OCI-M2 (cell line): ENCODE results near the gene KCNK10.

Experiments used
- DNase-seq: peaks from one replicate; lab custom pipeline; 2025; ENCODE audit not compliant: unreplicated experiment; lab: John Stamatoyannopoulos, UW

KCNK10 gene

GRCh38 chr14:88229428-88229827 lies 93.6 kb downstream of the KCNK10 start:
- no peak for DNase-seq

DNA sequence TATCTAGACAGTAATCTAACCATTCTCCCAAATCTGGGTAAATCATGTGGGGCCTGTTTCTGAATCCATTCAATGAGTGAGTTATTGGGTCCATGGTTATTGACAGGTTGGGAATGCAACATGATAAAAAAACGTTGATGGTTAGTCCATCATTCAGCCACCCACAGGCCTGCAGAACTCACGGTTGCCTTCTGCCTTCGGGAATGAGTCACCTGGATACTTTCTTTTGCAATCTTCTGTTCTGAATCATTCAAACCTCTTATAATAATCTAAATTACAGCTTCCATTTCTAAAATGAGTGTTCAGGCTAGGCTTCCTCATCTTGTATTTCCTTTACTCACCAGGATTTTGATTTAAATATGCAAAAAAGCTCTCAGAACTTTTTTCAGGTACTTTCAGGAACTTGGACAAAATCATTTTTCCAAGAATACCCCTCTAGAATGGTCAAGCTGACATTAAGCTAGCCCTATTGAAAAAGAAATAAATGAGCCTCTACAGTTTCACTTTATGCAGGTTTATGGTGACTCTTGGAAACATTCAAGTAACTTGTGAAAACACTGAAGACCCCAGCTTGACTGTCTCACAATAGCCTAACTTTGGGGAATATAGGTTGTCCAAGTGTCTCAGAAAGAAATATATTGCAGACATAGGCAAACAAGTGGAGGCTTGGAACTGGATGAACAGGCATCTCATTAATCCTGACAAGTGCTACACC lies 94.4 kb downstream of the KCNK10 start:
- DNase-seq: no peak

DNA sequence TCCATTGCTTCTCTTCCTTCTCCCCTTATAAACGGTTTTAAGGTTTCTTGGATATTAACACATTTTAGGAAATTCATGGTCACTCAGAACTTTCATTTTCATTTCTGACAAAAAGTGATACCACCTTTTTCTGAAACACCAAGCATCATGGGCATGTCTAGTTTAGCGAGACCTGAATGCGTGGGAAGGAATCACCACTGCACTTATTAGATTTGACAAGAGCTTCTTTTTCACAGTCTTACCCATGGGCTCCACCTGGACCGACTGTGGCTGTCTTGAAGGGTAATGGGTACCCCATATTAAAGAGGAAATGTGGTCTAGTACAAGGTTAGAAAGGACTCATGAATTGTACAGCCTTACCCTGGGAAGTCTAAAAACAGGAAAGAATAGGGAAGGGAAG lies 95.4 kb downstream of the KCNK10 start:
- DNase-seq: no peak

GRCh38 chr14:88225721-88226120 lies 97.3 kb downstream of the KCNK10 start:
- DNase-seq: no peak

GRCh38 chr14:88218119-88218915 lies 104.8 kb downstream of the KCNK10 start:
- DNase-seq: no peak

DNA sequence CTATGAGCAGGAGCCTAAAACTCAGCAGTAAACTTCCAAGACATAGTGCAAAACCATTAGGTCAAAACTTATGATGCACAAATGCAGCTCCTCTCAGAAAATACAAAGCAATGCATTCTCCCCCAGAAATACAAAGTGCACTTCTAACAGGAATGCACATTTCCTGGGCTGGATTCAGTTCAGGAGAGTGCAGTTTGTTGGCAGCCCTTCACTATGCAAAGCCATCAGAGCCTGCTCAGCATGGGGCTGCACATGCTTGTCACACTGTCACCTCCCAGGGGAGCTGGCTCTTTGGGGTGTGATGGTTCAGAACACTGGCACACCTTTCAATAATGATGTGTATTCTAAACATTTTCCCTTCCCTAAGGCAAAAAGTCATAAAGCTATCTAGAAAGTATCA lies 110.4 kb downstream of the KCNK10 start:
- no peak for DNase-seq

GRCh38 chr14:88210426-88210825 lies 112.6 kb downstream of the KCNK10 start:
- no peak for DNase-seq

GRCh38 chr14:88209273-88209672 lies 113.8 kb downstream of the KCNK10 start:
- no peak for DNase-seq

DNA sequence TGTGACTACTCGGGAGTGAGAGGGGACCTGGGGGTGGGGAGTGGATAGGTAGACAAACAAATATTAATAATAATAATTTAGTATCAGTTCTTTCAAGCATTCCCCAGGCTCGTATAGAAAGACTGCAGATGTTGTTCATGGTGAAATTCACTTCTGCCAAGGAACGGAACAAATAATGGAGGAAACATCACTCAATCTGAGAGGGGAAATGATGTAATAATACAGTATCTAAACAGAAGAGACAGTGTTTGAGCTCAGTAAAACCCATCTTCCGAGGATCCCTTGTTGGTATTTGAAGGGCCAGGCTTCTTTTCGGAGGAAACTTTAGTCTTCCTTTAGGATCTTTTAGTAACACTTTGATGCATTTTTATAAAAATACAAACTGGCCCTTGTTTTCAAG lies 114.2 kb downstream of the KCNK10 start:
- no peak for DNase-seq

DNA sequence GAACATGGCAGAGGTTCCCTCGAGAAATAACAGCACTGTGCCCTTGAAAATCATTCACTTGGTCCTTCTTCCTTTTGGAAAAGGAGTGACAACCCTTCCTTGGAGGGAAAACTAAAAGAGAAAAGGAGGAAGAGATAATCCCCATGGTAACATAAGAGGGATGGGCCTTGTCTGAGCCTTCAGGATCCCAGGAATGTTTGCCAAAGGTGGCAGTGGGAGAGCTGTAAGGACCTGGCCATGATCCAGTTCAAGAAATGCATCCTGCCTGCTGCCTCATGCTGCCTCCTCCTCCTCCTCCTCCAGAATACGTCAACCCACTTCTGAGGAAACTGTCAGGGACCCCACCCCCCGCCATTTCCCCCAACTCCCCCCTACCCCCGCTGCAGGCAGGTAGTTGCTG lies 118.8 kb downstream of the KCNK10 start:
- DNase-seq: no peak

- no peak for DNase-seq
Observed at GRCh38 chr14:88203291-88203690, 119.8 kb downstream of the KCNK10 start.

GRCh38 chr14:88202286-88202685 lies 120.8 kb downstream of the KCNK10 start:
- DNase-seq: no peak

DNA sequence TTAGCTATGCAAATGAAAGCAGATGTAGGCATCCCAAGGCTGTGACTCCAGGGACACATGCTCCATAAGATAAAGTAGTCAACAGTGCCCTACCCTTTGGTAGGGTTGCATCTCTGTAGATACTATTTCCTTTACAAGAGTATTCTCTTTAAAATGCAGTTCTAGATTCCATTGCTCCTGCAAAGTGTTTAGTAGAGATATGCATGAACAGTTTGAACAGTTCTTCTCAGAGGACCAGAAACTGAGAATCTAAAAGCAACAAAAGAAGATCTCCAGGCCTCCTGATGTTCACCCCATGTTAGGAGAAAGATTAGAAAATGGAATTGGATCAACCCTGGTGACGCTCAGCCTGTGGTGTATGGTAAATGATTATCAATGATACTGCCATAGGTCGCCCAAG lies 121.2 kb downstream of the KCNK10 start:
- no peak for DNase-seq

- no peak for DNase-seq
Observed at GRCh38 chr14:88199882-88200281, 123.2 kb downstream of the KCNK10 start.

DNA sequence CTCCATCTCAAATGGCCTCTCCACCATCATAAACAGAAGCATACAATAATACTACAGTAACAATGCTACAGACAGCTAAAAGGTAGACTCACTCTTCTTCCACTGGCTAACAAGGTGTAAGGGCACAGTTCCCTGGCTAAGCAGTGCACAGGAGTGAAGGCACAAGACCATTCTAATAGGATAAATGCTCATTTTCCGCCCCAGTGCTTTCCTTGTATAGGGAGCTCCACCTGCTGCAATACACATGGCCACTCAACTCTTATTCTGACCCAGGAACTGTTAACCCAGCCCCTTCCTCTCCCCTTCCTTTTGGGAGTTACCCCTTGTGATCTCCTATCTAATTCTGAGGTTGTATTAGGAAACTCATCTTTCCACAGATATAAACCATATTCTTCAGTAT lies 124.6 kb downstream of the KCNK10 start:
- DNase-seq: no peak

DNA sequence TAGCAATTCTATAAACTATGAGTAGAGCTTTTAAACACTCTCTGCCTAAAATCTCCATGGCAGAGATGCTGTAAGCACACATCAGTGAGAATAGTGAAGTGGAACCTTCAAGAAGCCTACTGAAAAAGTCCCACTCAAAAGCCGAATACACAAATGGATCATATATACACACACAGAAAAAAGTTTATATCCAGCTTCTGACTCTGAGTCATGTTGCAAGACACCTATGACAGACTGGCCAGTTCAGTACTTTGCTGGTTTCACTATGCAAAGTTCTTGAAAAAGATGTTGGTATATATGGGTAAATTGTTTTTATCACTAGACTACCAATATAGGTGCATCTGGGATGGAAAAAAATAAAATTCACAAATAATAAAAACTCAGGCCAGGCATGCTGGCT lies 126.1 kb downstream of the KCNK10 start:
- no peak for DNase-seq

DNA sequence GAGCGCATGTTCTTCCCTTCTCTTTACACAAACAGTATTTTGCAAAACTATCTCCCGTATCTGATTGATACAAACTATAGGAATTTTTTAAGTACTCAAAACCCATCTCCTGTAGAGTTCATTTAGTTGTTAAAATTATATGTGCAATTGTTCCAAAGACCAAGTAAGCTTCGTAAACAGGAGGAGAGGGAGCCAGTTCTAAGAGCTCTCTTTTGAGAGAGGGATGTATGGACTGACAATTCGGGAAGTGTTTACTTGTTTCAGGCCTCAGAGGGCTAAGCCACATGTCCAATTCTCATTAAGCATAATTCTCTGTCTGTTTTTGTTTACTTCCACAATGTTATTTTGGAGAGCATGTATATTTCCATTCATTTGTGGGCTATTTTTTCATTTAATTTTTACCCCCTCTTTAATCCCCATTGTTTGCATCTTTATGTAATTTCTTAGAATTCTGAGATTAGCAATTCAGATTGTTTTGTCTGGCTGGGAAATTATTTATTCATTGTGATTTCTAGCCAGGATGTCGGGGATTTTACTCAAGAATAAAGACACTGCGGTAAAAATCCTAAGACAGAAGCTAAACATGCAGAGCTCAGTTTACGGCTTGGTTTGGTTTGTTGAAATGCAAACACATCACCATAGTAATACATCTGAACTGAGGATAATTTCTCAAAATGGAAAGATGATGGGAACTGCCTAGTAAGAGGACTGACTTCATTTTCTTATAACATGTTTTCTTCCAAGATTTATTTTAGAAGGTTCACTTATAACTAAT lies 126.8 kb downstream of the KCNK10 start:
- DNase-seq: no peak

GRCh38 chr14:88195676-88196075 lies 127.4 kb downstream of the KCNK10 start:
- DNase-seq: no peak

DNA sequence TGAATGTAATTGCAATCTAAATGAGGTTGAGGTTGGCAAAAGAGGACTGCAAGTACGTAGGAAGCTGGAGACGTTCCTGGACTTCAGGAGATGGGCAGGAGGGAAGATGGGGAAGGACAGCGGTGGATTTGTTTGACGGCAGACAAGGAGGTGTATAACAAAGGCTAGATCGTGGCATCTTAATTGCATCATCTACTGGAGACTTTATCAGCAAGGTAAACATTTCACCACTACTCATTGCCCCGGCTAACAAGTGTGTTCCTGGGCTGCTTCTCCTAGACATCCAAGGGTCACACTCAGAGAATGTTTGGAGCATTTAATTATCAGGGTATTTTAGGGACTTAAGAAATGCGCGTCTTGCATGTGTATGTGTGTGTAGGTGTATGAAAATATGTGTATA lies 128.5 kb downstream of the KCNK10 start:
- DNase-seq: no peak

DNA sequence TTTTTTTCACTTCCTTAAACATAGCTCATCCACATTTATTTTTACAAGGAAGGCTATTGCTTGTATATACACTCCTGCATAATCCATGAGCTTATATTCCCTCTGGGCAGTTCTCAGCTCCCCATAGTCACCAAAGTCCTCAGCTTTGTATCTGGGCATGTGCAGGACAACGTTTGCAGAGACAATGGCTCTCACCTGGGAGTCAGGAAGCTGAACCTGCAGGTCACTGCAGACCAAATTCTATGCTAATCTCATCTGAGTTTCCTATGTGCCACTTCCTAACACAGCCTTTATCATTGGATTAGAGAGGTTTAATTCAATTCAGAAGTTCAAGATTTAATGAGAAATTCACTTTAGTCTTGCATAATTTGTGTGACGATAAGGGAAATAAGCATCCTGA lies 131.5 kb downstream of the KCNK10 start:
- DNase-seq: no peak

DNA sequence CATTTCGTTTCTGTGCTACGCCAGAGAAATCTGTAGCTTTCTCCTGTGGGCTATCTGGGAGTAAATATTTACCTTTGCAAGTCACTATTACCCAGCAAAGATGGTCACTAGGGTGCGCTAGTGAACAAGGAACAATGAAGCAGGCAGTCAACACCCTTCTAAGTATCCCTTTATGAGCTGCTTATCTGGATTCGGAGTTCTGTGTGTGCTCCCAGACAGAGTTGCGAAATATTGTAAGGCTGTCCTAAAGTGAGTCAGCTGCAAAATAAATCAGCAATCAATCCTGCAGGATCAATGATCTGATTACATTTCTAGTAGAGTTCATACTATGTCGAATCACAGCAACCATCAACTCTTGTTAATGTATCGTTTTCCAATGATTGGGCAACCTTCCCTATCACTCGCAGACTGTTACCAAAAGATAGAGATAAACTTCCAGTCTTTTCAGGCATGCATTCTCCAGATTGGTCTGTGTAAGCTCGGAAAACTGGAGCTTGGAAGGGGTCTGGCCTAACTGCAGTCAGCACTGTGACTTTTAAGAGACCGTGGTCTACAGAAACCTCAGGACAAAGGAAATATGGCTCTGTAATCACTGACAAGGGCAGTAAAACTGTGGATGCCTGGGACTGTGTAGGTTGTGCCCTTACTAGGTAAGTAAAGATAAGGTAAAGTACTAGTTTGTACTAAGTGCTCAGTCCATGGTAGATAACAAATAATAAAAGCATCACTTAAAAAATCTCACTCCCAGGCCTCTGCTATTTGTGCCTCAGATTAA lies 133.5 kb downstream of the KCNK10 start:
- peak; percentile 58 for DNase-seq
